GM18511 (cell line): ENCODE results near the gene DGKZ.

ENCODE experiments used
- ATAC-seq: cut with Tn5 transposase; IDR thresholded peaks from one replicate; pipeline ENCODE4 v1.9.1; 2021; ENCODE audit warnings: mild to moderate bottlenecking, moderate library complexity; ENCODE audit not compliant: unreplicated experiment

DGKZ gene

DNA sequence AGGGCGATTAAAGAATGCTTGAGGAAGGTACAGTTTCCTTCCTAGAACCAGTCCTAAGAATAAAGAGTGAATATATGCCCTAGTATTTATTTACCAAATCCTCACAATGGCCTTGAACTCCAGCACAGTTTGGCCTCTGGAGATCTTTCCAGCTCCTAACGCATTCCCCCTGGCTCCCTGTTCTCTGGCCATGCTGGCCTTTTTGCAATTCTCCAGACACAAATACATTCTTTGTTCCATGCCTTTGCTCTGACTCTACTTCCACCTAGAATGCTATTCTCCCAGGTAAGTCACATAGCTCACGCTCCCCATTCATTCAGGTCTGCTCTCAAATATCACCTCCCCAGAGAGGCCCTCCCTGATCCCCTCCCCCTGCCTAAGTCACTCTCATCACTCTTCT is 3.7 kb upstream of the DGKZ start:
- no peak for ATAC-seq

- ATAC-seq, result no peak
These were observed 2.1 kb upstream of the DGKZ start for GRCh38 chr11:46345131-46345597.

DNA sequence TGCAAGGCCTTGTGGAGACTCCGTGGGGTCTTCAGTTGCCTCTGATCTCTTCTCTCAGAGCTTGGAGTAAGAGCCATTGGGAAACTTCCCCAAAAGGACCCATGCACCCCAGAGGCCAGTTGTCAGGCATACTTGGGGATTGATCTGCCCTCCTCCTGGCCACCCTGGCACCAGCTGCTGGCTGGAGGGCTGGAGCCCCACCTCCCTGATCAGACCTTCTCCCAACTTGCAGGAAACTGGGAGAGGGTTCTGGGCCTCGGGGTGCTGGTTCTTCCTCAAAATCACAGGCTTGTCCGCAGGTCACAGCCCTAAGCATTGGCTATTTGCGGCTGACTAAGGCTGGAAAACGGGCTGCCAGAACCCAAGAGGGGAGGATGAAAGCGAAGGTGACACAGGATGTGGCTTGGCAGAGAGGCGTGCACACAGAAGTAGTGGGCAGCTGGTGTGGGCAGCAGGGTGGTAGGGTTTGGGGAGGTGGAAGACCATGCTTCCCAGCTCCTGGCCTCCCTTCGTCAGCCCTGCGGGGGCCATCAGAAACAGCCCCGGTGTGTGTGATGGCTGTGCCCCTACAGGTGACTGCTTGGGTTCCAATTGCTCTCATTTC is 1.3 kb upstream of the DGKZ start:
- ATAC-seq, result no peak

DNA sequence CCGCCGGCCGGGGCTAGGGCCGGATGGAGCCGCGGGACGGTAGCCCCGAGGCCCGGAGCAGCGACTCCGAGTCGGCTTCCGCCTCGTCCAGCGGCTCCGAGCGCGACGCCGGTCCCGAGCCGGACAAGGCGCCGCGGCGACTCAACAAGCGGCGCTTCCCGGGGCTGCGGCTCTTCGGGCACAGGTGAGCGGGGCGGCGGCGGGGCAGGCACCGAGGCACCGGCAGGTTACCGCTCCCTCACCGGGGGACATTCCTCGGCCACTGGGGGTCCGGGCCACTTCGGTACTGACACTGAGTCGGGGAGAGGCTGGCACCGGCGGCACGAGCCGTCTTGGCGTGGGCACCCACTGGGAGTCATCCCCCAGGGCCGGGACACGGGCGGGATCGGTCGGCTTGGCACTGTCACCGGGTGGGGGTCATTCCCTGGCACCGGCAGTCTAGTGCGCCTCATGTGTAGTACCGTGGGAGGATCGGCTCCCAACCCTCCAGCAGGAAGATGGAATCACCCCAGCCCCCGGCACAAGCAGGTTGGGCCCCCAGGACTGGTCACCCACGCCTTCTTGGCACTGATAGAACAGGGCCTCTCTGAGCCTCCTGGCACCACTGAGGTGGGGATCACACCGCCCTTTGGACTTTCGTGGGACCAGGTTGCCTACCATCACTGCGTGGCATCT is 511 bp downstream of the DGKZ start:
- peak; percentile 3 for ATAC-seq

- ATAC-seq, result no peak
These were observed 1.5 kb downstream of the DGKZ start for GRCh38 chr11:46348566-46349401.

DNA sequence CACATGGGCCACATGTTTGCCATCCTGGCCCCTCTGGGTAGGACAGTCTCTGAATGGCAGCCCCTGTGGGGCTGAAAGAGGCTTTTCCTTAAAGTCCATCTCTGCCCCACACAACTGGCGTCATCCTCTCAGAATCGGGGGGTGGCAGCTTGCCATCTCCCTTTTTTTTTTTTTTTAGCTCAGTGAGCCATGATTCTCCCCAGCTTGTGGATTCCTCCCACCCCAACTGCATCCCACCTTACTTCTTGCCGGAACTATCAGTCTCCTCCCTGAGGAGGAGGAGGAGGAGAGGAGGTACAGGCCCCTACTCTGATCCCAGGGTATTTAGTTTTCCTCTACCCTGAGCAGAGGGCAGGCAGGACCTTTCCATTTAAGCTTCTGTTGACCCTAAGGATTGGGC is 3.4 kb downstream of the DGKZ start:
- no peak for ATAC-seq

GRCh38 chr11:46351148-46351547 is 3.9 kb downstream of the DGKZ start:
- ATAC-seq, result no peak

- ATAC-seq, result no peak
These were observed 4.3 kb downstream of the DGKZ start for GRCh38 chr11:46351606-46352005.

GRCh38 chr11:46352063-46352841 is 5.0 kb downstream of the DGKZ start:
- no peak for ATAC-seq

GRCh38 chr11:46353698-46354097 is 6.4 kb downstream of the DGKZ start:
- no peak for ATAC-seq

DNA sequence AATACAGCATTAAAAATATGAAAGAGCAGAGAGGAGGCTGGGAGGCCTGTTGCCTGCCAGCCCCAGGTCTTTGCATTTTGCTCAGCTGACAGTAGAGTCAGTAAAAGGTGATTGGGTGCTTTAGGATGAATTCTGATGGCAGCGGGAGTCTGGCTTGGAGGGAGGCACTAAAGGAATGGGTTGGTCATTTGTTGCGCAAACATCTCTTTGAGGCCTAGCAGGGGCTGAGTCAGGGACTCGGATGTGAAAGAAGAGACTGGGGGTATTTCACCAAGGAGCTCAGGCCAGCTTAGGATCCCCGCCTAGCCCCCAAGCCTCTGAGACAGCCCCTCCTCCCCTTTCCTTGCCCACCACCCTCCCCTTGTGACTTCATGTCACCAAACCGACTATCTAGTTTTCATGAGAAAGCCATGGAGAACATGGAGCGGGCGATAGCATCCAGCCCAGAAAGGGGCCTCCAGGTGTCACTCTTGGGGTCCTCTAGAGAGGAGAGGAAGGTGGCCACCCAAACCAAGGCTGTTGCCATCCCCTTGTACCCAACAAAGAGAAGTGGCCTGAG is 9.7 kb downstream of the DGKZ start:
- no peak for ATAC-seq

GRCh38 chr11:46357483-46357936 is 10.2 kb downstream of the DGKZ start:
- no peak for ATAC-seq

- ATAC-seq, result no peak
These were observed 12.7 kb downstream of the DGKZ start for GRCh38 chr11:46359953-46360352.

GRCh38 chr11:46360878-46361277 is 13.6 kb downstream of the DGKZ start:
- peak; percentile 30 for ATAC-seq

- ATAC-seq, result peak; percentile 96
These were observed 14.3 kb downstream of the DGKZ start for GRCh38 chr11:46361283-46362155.

DNA sequence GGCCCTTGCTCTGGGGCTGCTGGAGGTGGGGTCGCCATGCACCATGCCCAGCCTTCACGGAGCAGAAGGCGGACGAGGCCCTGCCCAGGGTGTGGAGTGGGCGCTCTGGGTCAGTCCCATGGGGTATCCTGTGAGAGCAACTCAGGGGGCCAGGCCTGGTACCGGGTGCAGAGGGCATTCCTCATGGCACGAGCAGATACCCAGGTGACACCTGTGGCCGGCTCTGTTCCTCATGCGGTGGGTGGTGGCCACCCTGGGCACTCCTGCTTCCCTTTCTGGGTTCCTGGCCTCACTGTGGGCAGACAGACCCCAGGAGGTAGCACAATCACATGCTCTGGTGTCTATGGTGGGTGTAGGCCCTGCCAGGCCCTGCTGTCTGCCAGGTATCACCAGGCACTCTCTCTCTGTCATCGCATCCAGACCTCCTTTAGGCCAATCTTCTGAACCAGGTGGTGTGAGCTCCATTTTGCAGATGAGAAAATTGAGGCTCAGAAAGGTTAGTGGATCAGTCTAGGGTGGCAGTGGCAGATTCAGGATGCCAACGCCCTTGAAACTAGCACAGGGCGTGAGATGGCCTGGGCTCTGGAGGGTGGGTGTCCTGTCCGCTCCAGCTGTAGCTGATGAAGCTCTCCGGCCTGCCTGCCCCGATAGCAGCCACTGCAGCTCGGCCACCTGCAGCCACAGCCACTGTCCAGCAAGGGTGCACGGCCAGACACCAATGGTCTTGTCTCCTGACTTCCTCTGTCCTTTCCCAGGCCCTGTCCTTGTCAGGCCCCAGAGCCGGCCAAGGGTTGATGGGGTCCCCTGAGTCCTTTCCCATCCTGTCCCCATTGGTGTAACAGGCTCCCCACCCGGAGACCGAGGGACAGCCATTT is 15.1 kb downstream of the DGKZ start:
- ATAC-seq, result no peak

GRCh38 chr11:46363031-46363407 is 15.8 kb downstream of the DGKZ start:
- ATAC-seq, result no peak

DNA sequence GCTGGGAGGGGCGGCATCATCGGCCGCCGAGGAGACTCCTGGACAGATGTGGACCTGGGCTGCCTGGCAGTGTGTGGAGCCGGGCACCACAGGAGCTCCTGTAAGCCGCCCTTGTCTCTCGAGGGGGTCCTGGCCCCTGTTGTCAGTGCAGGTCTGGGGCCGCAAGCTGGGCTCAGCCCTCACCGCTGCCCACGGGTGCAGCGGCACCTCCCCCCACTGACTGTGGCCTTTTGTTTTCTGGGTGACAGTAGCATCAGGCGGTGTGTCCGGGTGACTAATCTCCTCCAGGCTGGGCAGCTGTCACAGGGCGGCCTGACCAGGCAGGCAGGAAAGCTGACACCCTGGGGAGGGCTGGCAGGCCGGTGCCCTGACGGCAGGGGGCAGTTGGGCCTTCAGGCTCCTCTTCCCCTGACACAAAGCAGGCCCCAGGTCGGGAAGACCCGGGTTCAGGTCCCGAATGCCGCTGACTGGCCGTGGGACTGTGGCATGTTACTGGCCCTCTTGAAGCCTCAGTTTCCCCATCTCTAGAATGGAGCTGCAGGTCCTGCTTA is 16.3 kb downstream of the DGKZ start:
- no peak for ATAC-seq

DNA sequence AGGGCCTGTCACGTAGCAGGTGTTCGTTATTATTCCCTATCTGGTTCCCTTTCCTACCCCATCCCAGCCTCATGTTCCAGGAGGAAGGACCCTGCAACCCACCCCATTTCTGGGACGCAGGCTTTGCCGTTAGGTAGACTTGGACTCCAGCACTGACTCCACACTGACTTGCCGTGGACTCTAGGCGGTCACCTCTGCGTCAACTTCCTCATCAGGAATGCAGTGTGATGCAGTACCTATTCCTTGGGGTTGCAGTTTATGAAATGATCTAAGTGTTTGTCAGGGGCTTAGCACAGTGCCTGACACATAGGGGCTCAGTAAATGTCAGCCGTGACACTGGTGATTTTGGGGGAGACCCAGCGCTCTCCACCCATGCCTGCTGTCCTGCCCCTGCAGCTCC is 16.8 kb downstream of the DGKZ start:
- ATAC-seq, result no peak
